Endothelial cell of umbilical vein (primary cell): Measurements from ENCODE around the gene MIER1. TPM values are rescaled to one million over a fixed set of nuclear protein-coding genes. Genes with fewer than 3 reads are reported as not detected.

Experiments used
- BruUV-seq: library from RNA; stranded (reverse); fragments of 400-500 nt; replicated peaks from 2 replicates; lab custom pipeline; 2021; lab: Mats Ljungman, UMichigan
- CTCF ChIA-PET: fragments of 300-600, 350-600 bp; sonication (Branson Sonifier 250); formaldehyde crosslinking; loops from one replicate; lab custom pipeline; 2021; ENCODE audit warnings: antibody characterized with exemption, inconsistent platforms; lab: Charles Lee
- POLR2A ChIA-PET: fragments of 300-600, 350-600 bp; sonication (Branson Sonifier 250); formaldehyde crosslinking; loops from one replicate; lab custom pipeline; 2021; ENCODE audit warnings: antibody characterized with exemption, inconsistent platforms; lab: Charles Lee
- DNase-seq: peaks from one replicate; pipeline ENCODE4 v3.0.0-alpha.2; 2011; ENCODE audit warnings: low read depth, low spot score
- FAIRE-seq: peaks from 2 replicates; lab custom pipeline; 2011; peaks lifted over from hg19 to GRCh38; lab: Jason Lieb, UNC
- H2AFZ ChIP-seq: 2 replicates; pipeline ENCODE4 v1.6.0; 2012; ENCODE audit warnings: low read depth, low read length, control low read depth, inconsistent platforms
- H3K27ac ChIP-seq: 2 replicates; pipeline ENCODE4 v1.5.1; 2011; ENCODE audit warnings: low read depth, mild to moderate bottlenecking, control low read depth, low read length, moderate library complexity; ENCODE audit not compliant: insufficient read depth
- H3K27me3 ChIP-seq, 2 experiments: 2 replicates each; pipeline versions ENCODE4 v1.6.0 to v1.6.1; 2011; ENCODE audit warnings: low read length in 2 of 2, mixed read lengths in 1 of 2; ENCODE audit not compliant: control insufficient read depth in 2 of 2, insufficient read depth in 2 of 2
- H3K36me3 ChIP-seq, 2 experiments: 2 replicates in 1 of 2; 3 replicates in 1 of 2; pipeline ENCODE4 v1.5.1; 2011; ENCODE audit warnings: low read length in 2 of 2, mild to moderate bottlenecking in 1 of 2, moderate library complexity in 1 of 2; ENCODE audit not compliant: control insufficient read depth in 2 of 2, insufficient read depth in 2 of 2; ENCODE audit errors: extremely low read depth in 1 of 2
- H3K4me1 ChIP-seq: 3 replicates; pipeline ENCODE4 v1.5.1; 2011; ENCODE audit warnings: mild to moderate bottlenecking, low read length; ENCODE audit not compliant: control insufficient read depth, insufficient read depth; ENCODE audit errors: extremely low read depth
- H3K4me2 ChIP-seq: 2 replicates; pipeline ENCODE4 v1.6.1; 2011; ENCODE audit warnings: low read length, control low read depth, mixed read lengths; ENCODE audit not compliant: insufficient read depth
- H3K4me3 ChIP-seq, 3 experiments: fragments of 200-600 bp in 1 of 3; sonication (generic), shearing (Covaris generic) in 1 of 3; replicated peaks in 1 of 3; 2 replicates each; pipeline ENCODE4 v1.5.1; 2011 to 2016; ENCODE audit warnings: control low read depth in 3 of 3, low read length in 3 of 3, mild to moderate bottlenecking in 2 of 3, inconsistent platforms in 1 of 3, low read depth in 1 of 3, moderate library complexity in 1 of 3; ENCODE audit not compliant: insufficient read depth in 1 of 3
- H3K79me2 ChIP-seq: 2 replicates; pipeline ENCODE4 v1.6.0; 2012; ENCODE audit warnings: low read length, inconsistent platforms; ENCODE audit not compliant: control insufficient read depth, insufficient read depth
- H3K9ac ChIP-seq: replicated peaks from 2 replicates; pipeline ENCODE3; 2011; ENCODE audit warnings: low read length, control low read depth; ENCODE audit not compliant: insufficient read depth; ENCODE audit errors: extremely low read depth
- H3K9me1 ChIP-seq: replicated peaks from 3 replicates; pipeline ENCODE4 v1.6.0; 2011; ENCODE audit warnings: mild to moderate bottlenecking, low read length; ENCODE audit not compliant: control insufficient read depth, insufficient read depth; ENCODE audit errors: extremely low read depth
- H3K9me3 ChIP-seq: replicated peaks from 2 replicates; pipeline ENCODE4 v1.5.1; 2012; ENCODE audit warnings: low read length, inconsistent platforms; ENCODE audit not compliant: control insufficient read depth, insufficient read depth
- H4K20me1 ChIP-seq: replicated peaks from 2 replicates; pipeline ENCODE3; 2011; ENCODE audit warnings: mild to moderate bottlenecking, low read length; ENCODE audit not compliant: control insufficient read depth, insufficient read depth; ENCODE audit errors: extremely low read depth
- EZH2 ChIP-seq: IDR thresholded peaks from 2 replicates; pipeline ENCODE4 v1.6.1; 2012; ENCODE audit warnings: borderline replicate concordance, low read depth, mild to moderate bottlenecking, moderate library complexity, low read length, inconsistent platforms; ENCODE audit not compliant: severe bottlenecking
- FOS ChIP-seq: IDR thresholded peaks from 2 replicates; pipeline ENCODE4 v1.6.1; 2011; ENCODE audit warnings: mild to moderate bottlenecking, low read length, moderate library complexity, borderline replicate concordance; ENCODE audit not compliant: insufficient read depth
- GATA2 ChIP-seq: IDR thresholded peaks from 2 replicates; pipeline ENCODE4 v1.7.0; 2011; ENCODE audit warnings: low read depth, mild to moderate bottlenecking, moderate library complexity, mixed read lengths, low read length; ENCODE audit not compliant: insufficient read length, insufficient read depth
- JUN ChIP-seq: IDR thresholded peaks from 2 replicates; pipeline ENCODE4 v1.6.1; 2011; ENCODE audit warnings: borderline replicate concordance, low read depth; ENCODE audit not compliant: insufficient read length, insufficient read depth
- MYC ChIP-seq: IDR thresholded peaks from one replicate; pipeline ENCODE4 v1.6.1; 2011; ENCODE audit warnings: mild to moderate bottlenecking, low read depth, low read length
- POLR2A ChIP-seq: IDR thresholded peaks from 2 replicates; pipeline ENCODE4 v1.6.1; 2012; ENCODE audit warnings: low read depth, mild to moderate bottlenecking, control low read depth, low read length
- POLR2AphosphoS5 ChIP-seq: IDR thresholded peaks from 2 replicates; pipeline ENCODE4 v1.6.1; 2012; ENCODE audit warnings: low read depth, mild to moderate bottlenecking, control low read depth, low read length, moderate library complexity; ENCODE audit not compliant: insufficient read depth
- dilution Hi-C: fragments of 300-500 bp; cut with MboI; formaldehyde crosslinking; loops from one replicate; pipeline ENCODE4 v1.15.0; 2019; ENCODE audit warnings: low sequenced_read_pairs; ENCODE audit not compliant: extremely low pct_ligation_motif_present
- intact Hi-C: fragments of 100-400 bp; cut with micrococcal nuclease; formaldehyde crosslinking; loops from one replicate; pipeline ENCODE4 v1.10.0; 2022
- polyA plus RNA-seq, 4 experiments: library from polyadenylated mRNA; depleted of rRNA in 3 of 4; stranded (reverse) in 3 of 4; unstranded in 1 of 4; fragments of >200 nt; gene quantifications; 2 replicates each; pipeline versions ENCODE4 v1.2.1 to v1.2.3, GENCODE V29; 2011 to 2012; ENCODE audit warnings: missing spikeins in 1 of 4
- total RNA-seq: library from RNA; stranded (reverse); gene quantifications from 2 replicates; pipeline ENCODE4 v1.2.3, GENCODE V29; 2021
- TF ChIP-seq, protein P1 (sequence below), 2 donors: IDR thresholded peaks; 1 replicate in 1 of 2; 2 replicates in 1 of 2; pipeline ENCODE4 v1.5.1; 2011; ENCODE audit warnings: low read length in 2 of 2, mild to moderate bottlenecking in 2 of 2, moderate library complexity in 2 of 2, control low read depth in 1 of 2, inconsistent platforms in 1 of 2, low read depth in 1 of 2; ENCODE audit not compliant: insufficient read depth in 1 of 2; ENCODE audit errors: extremely low read depth in 1 of 2
- TF ChIP-seq, protein P2 (sequence below): IDR thresholded peaks from 2 replicates; pipeline ENCODE4 v1.6.1; 2011; ENCODE audit not compliant: insufficient read depth, insufficient read length

Gene MIER1
- total and polyA plus RNA-seq, 2 donors (not counting 3 experiments of a cell fraction or from before 2014, with no cell fraction given) = 7.3 to 36.8 TPM

DNA sequence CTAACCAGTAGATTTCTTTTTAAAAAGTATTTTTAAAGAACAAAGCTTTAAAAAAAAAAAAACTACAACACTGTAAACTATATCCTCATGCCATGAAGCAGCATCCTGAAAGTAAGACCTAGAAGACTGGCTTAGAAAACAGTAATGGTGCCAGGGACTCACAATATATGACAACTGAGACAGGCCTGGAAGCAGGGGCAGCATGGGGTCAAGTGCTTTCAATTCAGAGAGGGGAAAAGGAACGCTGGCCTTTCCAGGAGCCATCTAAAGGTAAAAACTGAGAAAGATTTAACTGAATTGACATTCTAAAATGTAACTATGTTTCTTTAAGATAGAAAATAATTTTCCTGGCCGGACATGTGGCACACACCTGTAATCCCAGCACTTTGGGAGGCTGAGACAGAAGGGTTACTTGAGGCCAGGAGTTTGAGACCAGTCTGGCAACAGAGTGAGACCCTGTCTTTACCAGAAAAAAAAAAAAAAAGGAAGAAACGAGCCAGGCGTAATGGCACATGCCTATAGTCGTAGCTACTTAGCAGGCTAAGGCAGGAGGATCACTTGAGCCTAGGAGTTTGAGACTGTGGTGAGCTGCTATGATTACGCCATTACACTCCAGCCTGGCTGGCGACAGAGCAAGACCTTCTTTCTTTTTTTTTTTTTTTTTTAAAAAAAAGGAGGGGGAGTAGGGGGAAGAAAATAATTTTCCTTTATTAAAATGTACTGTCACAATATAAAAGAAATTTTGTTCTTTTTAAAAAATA is 75.0 kb downstream of the MIER1 start:
- POLR2A ChIA-PET = no interaction called here
- TF ChIP-seq EZH2 (no peak), GATA2 (no peak), MYC (no peak), POLR2AphosphoS5 (no peak), JUN (no peak), POLR2A (no peak), FOS (no peak)
- TF ChIP-seq, protein P1, sequence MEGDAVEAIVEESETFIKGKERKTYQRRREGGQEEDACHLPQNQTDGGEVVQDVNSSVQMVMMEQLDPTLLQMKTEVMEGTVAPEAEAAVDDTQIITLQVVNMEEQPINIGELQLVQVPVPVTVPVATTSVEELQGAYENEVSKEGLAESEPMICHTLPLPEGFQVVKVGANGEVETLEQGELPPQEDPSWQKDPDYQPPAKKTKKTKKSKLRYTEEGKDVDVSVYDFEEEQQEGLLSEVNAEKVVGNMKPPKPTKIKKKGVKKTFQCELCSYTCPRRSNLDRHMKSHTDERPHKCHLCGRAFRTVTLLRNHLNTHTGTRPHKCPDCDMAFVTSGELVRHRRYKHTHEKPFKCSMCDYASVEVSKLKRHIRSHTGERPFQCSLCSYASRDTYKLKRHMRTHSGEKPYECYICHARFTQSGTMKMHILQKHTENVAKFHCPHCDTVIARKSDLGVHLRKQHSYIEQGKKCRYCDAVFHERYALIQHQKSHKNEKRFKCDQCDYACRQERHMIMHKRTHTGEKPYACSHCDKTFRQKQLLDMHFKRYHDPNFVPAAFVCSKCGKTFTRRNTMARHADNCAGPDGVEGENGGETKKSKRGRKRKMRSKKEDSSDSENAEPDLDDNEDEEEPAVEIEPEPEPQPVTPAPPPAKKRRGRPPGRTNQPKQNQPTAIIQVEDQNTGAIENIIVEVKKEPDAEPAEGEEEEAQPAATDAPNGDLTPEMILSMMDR (IDR thresholded peaks at IDR 0.05; ENCODE audit: extremely low read depth in 1 of 2, insufficient read depth in 1 of 2, low read depth in 1 of 2, low read length in 2 of 2) = no peak
- TF ChIP-seq, protein P2, sequence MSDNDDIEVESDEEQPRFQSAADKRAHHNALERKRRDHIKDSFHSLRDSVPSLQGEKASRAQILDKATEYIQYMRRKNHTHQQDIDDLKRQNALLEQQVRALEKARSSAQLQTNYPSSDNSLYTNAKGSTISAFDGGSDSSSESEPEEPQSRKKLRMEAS = no peak
- CTCF ChIA-PET = interaction anchor here (1.0 to 5.2 kb wide), 3 partner anchors 19 to 150 kb away, joined by 3 to 40 read pairs (median 3); no protein-coding TSS in a partner anchor
- H3K4me1 ChIP-seq = no peaks in the 10 kb centered on the region
- no peak overlapping the region for H3K4me2 ChIP-seq
- BruUV-seq = no TSS peak
- H4K20me1 ChIP-seq = no peaks in the 10 kb centered on the region
- dilution Hi-C loops (no loop called here), intact Hi-C loops (loop anchor here (5.0 kb wide), 2 partner anchors 233 to 502 kb away; no protein-coding TSS in a partner anchor)
- H3K27ac ChIP-seq = no peak overlapping the region
- no peak overlapping the region for H3K9ac ChIP-seq
- no peak overlapping the region for H3K4me3 ChIP-seq
- no peaks in the 10 kb centered on the region for H3K9me3 ChIP-seq
- FAIRE-seq (no peak), DNase-seq (no peak)
- peaks cover 0 to 2% of the 10 kb centered on the region in 2 experiments for H3K36me3 ChIP-seq
- no peaks in the 10 kb centered on the region for H3K27me3 ChIP-seq
- H2AFZ ChIP-seq = no peak overlapping the region
- H3K79me2 ChIP-seq = no peaks in the 10 kb centered on the region
- no peaks in the 10 kb centered on the region for H3K9me1 ChIP-seq
